ENCODE measurements around the gene TENM4.

The TENM4 gene

DNA sequence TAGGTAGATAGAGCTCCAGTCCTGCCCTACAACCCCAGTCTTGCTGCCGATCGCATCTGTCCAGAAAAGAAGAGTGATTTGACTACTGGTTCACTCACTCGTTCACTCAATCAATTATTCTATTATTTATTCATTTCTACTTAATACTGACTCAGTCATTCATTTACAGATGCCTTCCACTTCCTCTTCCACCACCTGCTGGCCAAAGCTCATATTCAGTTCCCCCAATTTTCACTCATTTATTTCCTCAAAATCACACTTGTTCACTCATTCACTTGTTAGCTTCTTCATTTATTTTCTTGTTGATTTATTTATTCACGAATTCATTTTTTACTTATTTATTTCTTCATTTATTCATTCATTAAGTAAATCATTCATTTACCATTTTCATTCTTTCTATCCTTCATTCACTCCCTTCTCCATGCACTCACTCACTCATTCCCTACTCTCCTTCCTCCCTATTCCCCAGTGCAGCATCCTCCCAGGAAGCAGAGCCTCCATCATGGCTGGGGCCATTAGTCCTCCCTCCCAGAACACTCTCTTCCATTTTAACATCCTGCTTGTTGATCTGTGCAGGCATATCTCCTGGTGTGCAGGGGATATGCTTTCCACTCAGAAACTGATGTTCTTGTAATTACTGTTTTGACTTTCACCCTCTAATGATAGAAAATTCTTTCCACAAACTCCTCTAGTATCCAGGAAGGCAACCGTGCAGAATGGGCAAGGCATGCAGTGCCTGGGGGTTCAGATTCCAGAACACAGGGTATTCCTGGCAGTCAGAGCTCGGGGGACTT, 281.0 kb downstream of the TENM4 start:
- no peak for ATAC-seq

DNA sequence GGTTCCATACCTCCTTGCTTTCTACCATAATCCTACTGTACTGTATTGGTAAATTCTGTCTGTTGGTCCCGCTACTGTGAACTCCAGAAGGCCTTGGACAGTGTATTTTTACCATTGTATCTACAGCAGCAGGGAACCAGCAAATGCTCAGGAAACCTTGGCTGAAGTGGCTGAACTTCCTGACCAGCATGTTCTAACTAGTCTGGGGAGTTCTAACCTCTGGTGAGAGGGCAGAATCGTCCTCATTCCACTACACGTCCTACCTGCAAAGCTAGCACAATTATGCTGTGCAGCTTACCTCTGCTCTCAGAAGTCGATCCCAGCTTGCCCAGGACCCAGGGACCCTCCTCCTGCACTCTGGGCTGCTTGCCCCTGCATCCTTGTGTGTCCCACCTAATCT, 283.1 kb downstream of the TENM4 start:
- ATAC-seq: no peak
- TF ChIP-seq OSR1 (CRISPR knock-in tag; IDR thresholded peaks at IDR 0.05) (no peak), ZNF70 (CRISPR knock-in tag; IDR thresholded peaks at IDR 0.05) (no peak), CSDC2 (CRISPR knock-in tag; IDR thresholded peaks at IDR 0.05) (no peak), ARNTL (CRISPR knock-in tag; IDR thresholded peaks at IDR 0.05; ENCODE audit: borderline replicate concordance, low read depth) (no peak), ZFP30 (CRISPR knock-in tag; IDR thresholded peaks at IDR 0.05) (no peak), TOX (CRISPR knock-in tag; IDR thresholded peaks at IDR 0.05; ENCODE audit: borderline replicate concordance) (no peak), GLIS3 (CRISPR knock-in tag; IDR thresholded peaks at IDR 0.05) (no peak), PPARA (CRISPR knock-in tag; IDR thresholded peaks at IDR 0.05; ENCODE audit: borderline replicate concordance) (no peak), TCF4 (CRISPR knock-in tag; IDR thresholded peaks at IDR 0.05; ENCODE audit: borderline replicate concordance) (no peak), ZC3H10 (CRISPR knock-in tag; IDR thresholded peaks at IDR 0.05) (no peak)
- TF ChIP-seq, protein P1, sequence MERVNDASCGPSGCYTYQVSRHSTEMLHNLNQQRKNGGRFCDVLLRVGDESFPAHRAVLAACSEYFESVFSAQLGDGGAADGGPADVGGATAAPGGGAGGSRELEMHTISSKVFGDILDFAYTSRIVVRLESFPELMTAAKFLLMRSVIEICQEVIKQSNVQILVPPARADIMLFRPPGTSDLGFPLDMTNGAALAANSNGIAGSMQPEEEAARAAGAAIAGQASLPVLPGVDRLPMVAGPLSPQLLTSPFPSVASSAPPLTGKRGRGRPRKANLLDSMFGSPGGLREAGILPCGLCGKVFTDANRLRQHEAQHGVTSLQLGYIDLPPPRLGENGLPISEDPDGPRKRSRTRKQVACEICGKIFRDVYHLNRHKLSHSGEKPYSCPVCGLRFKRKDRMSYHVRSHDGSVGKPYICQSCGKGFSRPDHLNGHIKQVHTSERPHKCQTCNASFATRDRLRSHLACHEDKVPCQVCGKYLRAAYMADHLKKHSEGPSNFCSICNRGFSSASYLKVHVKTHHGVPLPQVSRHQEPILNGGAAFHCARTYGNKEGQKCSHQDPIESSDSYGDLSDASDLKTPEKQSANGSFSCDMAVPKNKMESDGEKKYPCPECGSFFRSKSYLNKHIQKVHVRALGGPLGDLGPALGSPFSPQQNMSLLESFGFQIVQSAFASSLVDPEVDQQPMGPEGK (CRISPR knock-in tag; IDR thresholded peaks at IDR 0.05; ENCODE audit: borderline replicate concordance): no peak
- TF ChIP-seq, protein P2, sequence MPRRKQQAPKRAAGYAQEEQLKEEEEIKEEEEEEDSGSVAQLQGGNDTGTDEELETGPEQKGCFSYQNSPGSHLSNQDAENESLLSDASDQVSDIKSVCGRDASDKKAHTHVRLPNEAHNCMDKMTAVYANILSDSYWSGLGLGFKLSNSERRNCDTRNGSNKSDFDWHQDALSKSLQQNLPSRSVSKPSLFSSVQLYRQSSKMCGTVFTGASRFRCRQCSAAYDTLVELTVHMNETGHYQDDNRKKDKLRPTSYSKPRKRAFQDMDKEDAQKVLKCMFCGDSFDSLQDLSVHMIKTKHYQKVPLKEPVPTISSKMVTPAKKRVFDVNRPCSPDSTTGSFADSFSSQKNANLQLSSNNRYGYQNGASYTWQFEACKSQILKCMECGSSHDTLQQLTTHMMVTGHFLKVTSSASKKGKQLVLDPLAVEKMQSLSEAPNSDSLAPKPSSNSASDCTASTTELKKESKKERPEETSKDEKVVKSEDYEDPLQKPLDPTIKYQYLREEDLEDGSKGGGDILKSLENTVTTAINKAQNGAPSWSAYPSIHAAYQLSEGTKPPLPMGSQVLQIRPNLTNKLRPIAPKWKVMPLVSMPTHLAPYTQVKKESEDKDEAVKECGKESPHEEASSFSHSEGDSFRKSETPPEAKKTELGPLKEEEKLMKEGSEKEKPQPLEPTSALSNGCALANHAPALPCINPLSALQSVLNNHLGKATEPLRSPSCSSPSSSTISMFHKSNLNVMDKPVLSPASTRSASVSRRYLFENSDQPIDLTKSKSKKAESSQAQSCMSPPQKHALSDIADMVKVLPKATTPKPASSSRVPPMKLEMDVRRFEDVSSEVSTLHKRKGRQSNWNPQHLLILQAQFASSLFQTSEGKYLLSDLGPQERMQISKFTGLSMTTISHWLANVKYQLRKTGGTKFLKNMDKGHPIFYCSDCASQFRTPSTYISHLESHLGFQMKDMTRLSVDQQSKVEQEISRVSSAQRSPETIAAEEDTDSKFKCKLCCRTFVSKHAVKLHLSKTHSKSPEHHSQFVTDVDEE (CRISPR knock-in tag; IDR thresholded peaks at IDR 0.05): no peak
- TF ChIP-seq, protein P3, sequence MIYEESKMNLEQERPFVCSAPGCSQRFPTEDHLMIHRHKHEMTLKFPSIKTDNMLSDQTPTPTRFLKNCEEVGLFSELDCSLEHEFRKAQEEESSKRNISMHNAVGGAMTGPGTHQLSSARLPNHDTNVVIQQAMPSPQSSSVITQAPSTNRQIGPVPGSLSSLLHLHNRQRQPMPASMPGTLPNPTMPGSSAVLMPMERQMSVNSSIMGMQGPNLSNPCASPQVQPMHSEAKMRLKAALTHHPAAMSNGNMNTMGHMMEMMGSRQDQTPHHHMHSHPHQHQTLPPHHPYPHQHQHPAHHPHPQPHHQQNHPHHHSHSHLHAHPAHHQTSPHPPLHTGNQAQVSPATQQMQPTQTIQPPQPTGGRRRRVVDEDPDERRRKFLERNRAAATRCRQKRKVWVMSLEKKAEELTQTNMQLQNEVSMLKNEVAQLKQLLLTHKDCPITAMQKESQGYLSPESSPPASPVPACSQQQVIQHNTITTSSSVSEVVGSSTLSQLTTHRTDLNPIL (CRISPR knock-in tag; IDR thresholded peaks at IDR 0.05; ENCODE audit: low read depth): no peak

More for the DNA sequence above, 281.0 kb downstream of the TENM4 start:
- TF ChIP-seq RARB (CRISPR knock-in tag; IDR thresholded peaks at IDR 0.05) (no peak), GLIS3 (CRISPR knock-in tag; IDR thresholded peaks at IDR 0.05) (no peak), ZFP30 (CRISPR knock-in tag; IDR thresholded peaks at IDR 0.05) (no peak), PPARA (CRISPR knock-in tag; IDR thresholded peaks at IDR 0.05; ENCODE audit: borderline replicate concordance) (no peak), SNAI2 (CRISPR knock-in tag; IDR thresholded peaks at IDR 0.05) (no peak)
- TF ChIP-seq, protein P4, sequence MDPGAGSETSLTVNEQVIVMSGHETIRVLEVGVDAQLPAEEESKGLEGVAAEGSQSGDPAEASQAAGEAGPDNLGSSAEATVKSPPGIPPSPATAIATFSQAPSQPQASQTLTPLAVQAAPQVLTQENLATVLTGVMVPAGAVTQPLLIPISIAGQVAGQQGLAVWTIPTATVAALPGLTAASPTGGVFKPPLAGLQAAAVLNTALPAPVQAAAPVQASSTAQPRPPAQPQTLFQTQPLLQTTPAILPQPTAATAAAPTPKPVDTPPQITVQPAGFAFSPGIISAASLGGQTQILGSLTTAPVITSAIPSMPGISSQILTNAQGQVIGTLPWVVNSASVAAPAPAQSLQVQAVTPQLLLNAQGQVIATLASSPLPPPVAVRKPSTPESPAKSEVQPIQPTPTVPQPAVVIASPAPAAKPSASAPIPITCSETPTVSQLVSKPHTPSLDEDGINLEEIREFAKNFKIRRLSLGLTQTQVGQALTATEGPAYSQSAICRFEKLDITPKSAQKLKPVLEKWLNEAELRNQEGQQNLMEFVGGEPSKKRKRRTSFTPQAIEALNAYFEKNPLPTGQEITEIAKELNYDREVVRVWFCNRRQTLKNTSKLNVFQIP (CRISPR knock-in tag; IDR thresholded peaks at IDR 0.05; ENCODE audit: borderline replicate concordance, low read depth): no peak
- TF ChIP-seq, protein P3 (CRISPR knock-in tag; IDR thresholded peaks at IDR 0.05; ENCODE audit: low read depth): no peak
- TF ChIP-seq, protein P1 (CRISPR knock-in tag; IDR thresholded peaks at IDR 0.05; ENCODE audit: borderline replicate concordance): no peak

DNA sequence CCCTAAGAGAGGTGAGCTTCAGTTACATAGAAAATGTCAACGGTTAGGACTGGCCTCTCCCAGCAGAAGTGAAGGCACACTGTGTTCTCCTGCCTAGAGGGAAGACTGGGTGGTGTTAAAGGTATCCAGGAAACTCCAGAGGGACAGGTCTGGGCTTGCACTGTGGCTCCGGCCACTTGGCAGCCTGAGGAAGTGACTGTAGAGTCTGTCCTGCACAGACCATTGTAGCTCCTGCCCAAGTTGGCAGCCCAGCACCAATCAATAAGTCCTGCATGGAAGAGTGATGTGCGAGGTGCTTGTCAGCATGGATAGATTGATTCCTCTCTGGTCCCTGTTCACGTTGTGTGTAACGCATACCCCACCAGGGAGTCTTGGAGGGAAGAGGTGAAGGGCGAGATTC, 284.8 kb downstream of the TENM4 start:
- ATAC-seq: no peak
- TF ChIP-seq TCF4 (CRISPR knock-in tag; IDR thresholded peaks at IDR 0.05; ENCODE audit: borderline replicate concordance): no peak
- TF ChIP-seq ZFP30 (CRISPR knock-in tag; IDR thresholded peaks at IDR 0.05): no peak
- TF ChIP-seq PPARA (CRISPR knock-in tag; IDR thresholded peaks at IDR 0.05; ENCODE audit: borderline replicate concordance): no peak
- no peak for TF ChIP-seq ESRRG (CRISPR knock-in tag; IDR thresholded peaks at IDR 0.05)
- TF ChIP-seq, protein P1 (CRISPR knock-in tag; IDR thresholded peaks at IDR 0.05; ENCODE audit: borderline replicate concordance): no peak
- TF ChIP-seq SNAI2 (CRISPR knock-in tag; IDR thresholded peaks at IDR 0.05): no peak
- no peak for TF ChIP-seq ZNF70 (CRISPR knock-in tag; IDR thresholded peaks at IDR 0.05)
- TF ChIP-seq, protein P2 (CRISPR knock-in tag; IDR thresholded peaks at IDR 0.05): no peak
- TF ChIP-seq ZC3H10 (CRISPR knock-in tag; IDR thresholded peaks at IDR 0.05): no peak
- no peak for TF ChIP-seq ZFP3 (CRISPR knock-in tag; IDR thresholded peaks at IDR 0.05)
